Stimulated activated CD4-positive, alpha-beta T cell treated with anti-CD3 and anti-CD28 coated beads, Interleukin-4, amount 100 ng/mL, for 1 hour (primary cell): ENCODE measurements around the gene WDR91.
"Not testable (repeated sequence)": the region's sequence is repeated elsewhere in the genome, so short reads cannot be mapped to it uniquely, and the experiment has no call there.

ENCODE experiments used
- DNase-seq: peaks from one replicate; pipeline ENCODE4 v3.0.0-alpha.2; 2020

The WDR91 gene

GRCh38 chr7:135232720-135233119 lies 21.4 kb upstream of the WDR91 start:
- DNase-seq: no peak

DNA sequence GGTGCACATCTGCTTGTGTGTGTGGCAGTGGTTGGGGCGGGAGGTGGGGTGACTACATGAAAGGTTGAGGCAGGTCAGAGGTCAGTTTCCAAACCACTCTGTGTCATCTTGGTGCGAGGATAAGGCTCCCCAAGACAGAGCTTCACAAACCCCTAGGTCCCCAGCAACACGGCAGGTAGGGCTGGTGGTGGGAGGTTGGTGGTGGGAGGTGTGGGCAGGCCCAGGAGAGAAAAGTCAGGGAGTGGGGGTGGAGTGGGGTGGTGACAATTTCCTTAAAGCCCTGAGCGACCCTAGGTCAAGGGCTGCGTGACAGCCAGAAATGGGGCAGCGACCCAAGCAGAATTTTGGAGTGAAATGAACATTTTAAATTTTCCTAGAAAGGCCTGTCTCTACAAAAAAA lies 20.8 kb upstream of the WDR91 start:
- no peak for DNase-seq

DNA sequence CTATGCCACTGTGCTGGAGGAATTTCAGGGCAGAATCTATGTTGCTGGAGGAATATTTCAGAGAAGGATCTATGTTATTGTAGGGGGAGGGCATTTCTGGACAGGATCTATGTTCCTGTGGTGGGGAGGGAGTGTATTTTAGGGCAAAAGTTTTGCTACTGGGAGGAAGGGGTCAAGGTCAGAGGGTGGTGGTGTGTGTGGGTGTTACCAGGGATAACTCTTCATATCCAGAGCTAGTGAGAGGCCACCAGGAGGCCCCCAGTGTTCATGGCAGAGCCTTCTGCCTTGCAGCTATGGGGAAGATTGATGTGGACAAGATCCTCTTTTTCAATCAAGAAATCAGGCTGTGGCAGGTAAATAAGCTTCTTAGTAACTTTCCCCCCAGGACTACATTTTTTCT lies 20.4 kb upstream of the WDR91 start:
- DNase-seq: no peak

DNA sequence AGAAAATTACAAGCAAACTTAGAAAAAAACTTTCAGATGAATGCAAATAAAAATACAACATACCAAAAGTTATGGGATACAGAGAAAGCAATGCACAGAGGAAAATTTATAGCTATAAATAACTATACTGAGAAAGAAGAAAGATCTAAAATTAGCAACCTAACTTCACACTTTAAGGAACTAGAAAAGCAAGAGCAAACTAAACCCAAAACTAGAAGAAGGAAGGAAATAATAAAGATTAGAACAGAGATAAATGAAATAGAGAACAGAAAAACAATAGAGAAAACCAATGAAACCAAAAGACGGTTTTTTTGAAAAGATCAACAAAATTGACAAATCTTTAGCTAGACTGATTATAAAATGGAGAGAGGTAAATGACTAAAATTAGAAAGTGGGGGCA lies 12.7 kb upstream of the WDR91 start:
- DNase-seq: no peak

DNA sequence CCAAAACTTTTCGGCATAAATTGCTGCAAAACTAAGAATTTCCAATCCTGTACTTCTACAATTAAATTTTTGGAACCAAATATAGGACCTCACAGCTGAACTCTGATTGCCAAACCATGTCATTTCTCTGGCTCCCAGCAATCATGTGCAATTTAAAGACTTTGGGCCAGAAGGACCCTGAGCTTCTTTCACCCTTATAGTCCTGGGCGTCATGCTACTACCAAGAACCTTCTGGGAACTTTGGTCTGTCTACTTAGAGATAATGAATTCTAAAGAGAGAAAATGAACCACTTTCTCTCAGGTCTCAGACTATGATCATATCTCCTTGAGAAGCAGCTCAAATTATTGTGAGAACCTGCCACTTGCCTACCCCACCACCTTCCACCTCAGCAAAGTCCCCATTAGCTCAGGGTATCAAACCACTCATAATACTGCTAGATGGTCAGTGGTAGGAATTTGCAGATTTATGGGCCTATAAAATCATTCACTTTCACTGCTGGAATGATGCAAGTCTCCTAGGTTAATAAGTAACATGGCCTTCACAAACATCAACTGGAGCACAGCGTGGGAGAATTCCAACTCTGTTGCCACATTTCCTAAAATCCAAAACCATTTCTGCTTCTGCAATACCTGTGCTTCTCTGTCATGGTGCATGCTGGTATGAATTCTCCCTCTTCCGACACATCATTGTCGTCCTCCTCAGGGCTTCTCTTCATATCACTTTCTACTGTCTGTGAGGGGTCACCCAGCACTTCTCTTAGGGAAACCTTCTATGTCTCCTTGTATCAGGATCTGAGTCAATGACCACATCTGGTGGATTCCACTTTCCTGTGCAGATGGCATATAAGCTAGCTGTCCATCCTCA lies 6.6 kb upstream of the WDR91 start:
- DNase-seq: no peak

DNA sequence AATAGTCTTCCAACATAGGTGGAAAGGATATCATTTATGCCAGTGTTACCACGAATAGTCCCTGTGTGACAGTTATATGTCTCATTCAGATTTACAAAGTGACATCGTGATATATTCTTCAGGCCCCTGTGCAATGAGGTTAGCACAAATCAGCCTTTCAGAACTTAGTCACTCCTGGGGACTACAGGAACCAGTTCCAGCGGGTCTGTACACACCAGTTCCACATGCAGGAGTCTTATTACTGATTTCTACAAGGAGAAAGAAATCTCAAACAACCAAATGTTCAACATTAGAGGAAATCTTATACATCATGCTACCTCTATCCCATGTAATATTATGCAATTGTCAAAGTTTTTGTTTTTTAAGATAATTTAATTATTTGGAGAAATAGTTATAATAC lies 4.4 kb upstream of the WDR91 start:
- no peak for DNase-seq

DNA sequence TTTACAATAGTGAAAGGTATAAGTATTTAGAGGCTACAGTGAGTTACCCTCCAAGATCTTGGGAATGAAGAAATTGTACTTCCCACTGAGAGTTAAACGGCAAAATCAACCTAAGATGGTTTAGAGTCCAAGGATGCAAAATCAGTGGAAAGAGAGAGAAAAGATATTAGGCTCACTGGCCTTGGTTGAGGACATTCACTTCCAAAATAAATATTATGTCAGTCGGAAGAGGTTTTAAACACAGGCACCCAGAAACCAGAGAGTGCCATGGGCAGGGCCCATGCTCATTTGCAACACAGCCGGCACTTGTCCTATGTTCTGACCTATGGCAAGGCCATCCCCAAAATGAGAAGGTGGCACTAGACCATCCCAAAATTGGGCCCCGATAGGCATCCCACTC lies 3.9 kb upstream of the WDR91 start:
- DNase-seq: no peak

DNA sequence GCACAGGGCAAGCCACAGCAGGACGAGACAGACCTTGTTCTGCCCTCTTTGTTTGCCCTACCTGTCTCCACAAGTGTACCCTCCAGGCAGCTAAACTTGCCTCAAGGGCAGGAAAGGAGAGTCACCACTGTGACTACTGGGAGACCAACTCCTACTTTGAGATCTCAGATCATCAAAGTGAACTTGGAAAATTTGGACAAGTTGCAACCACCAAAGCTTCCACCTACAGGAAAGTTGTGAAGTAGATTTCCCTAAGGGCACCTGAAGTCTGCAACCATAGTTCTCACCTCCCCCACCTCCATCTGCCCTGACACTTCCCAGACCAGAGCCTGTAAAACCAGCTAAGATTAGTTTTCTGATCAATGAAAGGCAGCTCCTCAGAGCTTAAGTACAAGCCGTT lies 2.5 kb upstream of the WDR91 start:
- DNase-seq: no peak

GRCh38 chr7:135211946-135212685 lies 790 bp upstream of the WDR91 start:
- not testable (repeated sequence) for DNase-seq

GRCh38 chr7:135210888-135211178 lies 493 bp downstream of the WDR91 start:
- no peak for DNase-seq

- no peak for DNase-seq
Measured at GRCh38 chr7:135209225-135209834, 2.0 kb downstream of the WDR91 start.

DNA sequence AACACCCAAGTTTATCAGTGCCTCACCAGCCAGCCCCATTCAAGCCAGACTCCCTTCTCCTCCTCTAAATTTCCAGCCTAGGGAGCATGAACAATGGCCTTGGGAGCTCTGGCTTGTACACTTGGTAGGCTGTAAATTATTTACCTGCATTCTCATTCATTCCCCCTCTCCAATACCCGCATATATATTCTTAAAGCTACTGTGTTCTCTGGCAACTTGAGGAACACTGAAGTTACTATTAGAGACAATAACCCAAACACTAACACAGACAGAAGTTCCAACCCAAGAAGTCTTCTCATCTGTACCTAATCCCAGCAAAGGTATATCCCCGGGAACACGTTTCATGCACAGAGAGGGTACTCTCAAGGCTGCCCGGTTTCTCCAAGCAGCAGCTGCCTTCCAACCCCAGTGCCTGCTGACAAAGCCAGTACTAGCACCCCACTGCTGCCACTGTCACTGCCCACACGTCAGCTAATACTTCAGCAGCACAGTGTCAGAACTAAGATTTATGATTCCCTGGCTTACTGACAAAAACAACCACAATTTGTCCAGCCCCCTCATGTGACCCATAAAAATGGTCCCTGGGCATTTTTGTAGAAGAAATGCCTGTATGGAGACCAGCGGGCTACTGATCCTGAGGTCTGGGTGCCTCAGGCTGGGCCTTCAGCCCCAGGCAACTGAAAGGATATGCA lies 3.1 kb downstream of the WDR91 start:
- no peak for DNase-seq

DNA sequence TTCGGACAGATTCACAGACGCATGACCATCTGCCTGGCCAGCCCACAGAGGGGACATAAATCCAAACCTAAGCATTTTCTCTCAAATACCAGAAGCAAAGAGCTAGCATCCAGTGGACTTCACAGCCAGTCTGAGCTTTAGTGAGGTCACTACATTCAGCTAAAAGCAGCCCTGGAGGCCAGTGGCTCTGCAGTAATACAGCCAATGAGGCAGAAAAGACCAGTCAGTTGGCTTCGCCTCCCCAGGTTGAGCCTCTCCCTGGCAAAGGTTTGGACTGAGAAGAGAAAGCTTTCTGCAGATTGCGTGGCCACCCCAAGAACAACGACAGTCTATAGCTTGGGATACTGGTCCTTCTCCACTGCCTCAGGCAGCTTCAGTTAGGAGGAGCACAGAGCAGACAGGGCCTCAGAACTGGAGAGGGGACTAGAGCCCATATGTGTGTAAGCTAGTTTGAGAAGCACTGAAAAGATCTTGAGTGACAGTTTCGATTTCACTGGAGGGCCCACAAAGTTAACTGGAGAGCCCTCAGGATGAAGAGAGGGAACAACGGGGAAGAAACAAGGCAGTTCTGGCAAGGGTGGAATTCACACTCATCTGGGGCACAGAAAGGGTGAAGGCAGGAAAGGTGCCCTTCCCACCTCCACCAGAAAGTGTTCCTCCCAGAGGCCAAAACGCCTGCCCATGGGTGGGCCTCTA lies 3.8 kb downstream of the WDR91 start:
- DNase-seq: no peak

- DNase-seq: no peak
Measured at GRCh38 chr7:135206941-135207391, 4.4 kb downstream of the WDR91 start.

DNA sequence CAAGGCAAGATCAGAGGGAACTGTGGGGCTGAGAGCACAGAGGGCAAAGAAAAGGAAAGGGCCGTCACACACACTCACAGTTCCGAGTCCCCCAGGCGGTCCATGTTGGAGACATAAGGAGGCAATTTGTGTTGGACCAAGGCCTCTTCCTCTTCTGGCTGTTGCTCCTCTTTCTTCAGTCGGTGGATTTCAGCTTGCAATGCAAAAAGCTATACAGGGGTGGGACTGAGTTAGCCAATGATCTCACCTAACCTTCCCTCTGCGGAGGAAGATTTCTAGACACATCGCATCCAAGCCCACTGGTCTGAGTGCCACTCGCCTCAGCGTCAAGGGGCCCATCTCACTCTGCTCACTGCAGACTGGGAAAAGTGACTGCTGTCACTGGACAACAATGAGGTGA lies 5.5 kb downstream of the WDR91 start:
- DNase-seq: no peak

DNA sequence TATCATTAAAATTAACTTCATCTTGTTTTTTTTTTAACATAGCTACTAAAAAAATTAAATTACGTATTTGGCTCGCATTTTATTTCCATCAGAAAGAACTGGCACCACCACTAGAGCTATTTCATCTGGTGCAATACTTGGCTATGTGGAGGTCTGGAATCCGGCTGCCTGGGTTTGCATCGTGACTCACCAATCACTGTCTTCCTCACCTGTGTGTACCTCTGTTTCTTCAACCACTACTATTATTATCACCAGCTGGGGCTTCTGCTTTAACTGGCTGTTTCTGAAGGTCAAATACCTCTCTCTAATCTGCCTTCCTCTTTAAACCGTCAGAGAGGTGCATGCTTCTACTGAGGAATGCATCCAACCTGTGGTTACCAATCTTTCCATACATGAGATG lies 6.5 kb downstream of the WDR91 start:
- DNase-seq: no peak

DNA sequence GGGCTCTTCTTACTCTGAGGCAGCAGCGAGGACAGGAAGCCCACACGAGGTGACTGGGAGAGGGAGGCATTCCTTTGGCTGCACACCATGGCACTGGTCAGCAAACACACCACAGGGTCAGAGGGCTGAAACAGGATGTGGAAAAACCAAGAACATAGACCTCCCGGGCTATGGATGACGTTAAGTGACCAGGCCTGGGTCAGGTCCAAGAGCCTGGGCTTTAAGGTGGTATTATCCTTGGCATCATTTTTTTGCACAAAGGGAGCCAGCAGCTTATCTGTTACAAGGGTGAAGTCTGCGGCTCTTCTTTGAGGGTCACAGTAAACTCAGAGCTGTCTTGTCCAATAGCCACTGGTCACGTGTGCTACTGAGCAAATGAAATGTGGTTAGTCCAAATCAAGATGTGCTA lies 7.0 kb downstream of the WDR91 start:
- DNase-seq: no peak

DNA sequence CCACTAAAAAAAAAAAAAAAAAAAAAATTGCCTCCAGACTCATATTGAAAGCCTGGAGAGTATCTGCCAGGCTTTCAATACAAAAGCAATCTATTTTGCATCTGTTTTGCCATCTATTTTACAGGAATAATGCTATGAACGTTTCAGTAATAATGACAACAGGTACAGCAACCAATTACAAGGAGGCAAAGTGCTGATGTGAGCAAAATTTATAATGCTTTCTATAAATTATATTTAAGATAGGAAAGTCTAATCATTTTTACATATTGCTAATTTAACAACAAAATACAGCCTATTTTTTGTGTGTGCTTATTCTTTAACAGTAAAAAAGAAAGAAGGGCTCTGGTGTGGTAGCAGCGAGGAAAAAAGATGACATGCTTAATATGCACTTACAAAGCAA lies 10.0 kb downstream of the WDR91 start:
- no peak for DNase-seq

GRCh38 chr7:135200821-135201331 lies 10.4 kb downstream of the WDR91 start:
- DNase-seq: no peak

DNA sequence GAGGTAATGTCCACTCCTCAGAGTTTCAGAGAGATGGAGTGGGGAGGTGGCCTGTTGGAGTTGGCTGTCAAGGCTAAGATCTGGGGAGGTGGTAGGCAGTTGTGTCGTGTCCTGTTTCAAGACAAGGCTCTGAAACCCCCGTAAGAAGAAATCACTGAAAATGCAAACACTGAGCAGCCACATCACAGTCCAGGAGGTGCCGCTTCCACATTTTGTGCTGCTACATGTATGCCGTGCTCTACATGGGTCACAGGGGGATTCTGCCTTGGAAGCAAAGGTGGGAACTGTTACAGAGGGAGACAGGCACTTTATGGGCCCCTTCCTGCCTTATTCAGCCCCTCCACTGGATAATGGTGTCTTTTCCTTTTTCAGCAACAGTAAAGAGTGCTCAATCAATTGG lies 11.9 kb downstream of the WDR91 start:
- no peak for DNase-seq

DNA sequence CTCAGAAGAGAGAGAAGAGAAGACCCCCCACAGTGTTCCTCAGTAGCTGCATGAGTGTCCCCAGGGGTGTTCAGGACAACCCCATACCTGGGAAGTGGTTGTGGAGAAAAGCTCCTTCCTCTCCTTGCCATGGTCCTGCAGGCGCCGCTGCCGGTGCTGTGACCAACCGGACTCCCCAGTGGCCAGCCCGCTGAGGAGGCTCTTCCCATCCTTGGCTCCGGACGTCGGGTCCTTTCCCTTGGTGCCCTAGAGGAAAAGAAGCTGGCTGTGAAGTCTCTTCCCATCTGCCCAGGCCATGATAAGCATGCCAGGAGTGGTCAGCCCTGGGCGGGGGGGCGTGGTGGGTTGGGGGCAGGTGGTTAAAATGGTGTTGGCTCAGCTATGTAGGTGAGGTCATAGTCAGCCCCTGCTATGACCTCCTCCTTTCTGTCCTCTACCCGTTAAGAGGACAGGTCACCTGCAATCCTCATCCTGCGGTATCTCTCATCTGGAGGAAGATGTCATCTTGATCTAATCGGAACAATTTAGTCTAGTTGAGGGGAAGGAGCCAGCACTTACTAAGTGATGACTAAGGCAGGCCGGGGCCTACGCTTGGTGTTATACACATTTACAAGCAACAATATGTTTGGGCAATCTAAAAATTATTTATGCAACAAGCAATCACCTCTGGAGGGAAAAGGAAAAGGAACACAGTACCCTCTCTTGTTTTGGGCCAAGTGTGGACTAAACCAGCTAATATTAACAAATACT lies 13.2 kb downstream of the WDR91 start:
- DNase-seq: no peak

DNA sequence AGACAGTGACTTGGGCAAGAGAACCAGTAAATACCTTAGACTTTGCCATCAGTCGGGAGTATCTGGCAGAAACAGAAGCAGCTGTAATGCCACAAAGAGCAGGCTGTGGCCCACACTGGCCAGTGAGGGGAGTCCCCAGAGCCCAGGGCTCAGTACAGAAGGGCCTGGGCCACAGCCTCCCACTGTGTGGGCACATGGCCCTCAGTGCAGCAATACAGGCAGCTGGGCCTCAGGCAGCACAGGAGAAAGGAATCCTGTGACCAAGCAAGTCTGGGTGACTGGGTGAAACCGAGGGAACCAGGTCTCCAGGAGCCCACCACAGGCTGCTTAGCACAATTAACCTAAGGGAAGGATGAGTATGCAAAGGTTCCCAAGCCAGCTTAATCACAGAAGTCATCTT lies 14.0 kb downstream of the WDR91 start:
- no peak for DNase-seq
